NCI-H2227 (cell line): ENCODE data around the gene PSMA5.
"Not testable (repeated sequence)": the region's sequence is repeated elsewhere in the genome, so short reads cannot be mapped to it uniquely, and the experiment has no call there.

Experiments
- DNase-seq: peaks from one replicate; lab custom pipeline; 2025; ENCODE audit not compliant: unreplicated experiment; lab: John Stamatoyannopoulos, UW

PSMA5 gene

DNA sequence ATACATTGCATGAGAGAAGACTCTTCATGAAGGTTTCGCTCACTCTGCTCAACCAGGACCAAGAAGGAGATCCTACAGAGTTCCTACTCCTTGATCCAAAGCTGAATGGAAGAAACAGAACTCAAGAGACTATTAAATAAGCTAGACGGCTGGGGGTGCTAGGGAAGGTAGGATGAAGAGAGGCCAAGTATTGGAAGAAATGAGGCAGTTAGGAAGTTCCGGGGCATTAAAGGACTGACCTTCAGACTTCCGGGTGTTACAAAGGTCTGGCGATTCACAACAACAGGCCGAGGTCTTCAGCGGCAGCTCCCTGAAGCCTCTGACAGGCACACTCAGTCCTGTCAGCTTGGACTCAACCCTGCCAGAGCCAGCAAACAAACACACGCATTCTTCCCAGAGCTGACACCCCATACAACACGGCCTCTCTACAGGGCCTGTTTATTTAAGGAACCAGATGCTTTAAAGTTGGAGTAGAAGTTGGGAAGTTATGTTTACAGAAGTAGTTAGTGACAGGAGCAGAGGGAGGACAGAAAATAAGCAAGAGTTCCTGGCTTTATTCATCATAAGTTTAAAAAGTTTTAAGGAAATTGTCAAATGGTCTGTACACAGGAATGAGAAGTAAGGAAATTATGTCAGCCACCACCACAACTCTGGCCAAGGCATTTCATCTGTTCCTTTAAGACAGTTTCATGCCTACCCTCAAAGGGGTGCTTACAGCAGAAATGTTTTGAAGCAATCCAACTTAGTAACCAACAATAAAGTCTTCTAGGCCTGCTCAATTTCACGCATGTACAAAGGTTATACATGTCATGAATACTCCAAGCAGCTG, 33.2 kb downstream of the PSMA5 start:
- no peak for DNase-seq

DNA sequence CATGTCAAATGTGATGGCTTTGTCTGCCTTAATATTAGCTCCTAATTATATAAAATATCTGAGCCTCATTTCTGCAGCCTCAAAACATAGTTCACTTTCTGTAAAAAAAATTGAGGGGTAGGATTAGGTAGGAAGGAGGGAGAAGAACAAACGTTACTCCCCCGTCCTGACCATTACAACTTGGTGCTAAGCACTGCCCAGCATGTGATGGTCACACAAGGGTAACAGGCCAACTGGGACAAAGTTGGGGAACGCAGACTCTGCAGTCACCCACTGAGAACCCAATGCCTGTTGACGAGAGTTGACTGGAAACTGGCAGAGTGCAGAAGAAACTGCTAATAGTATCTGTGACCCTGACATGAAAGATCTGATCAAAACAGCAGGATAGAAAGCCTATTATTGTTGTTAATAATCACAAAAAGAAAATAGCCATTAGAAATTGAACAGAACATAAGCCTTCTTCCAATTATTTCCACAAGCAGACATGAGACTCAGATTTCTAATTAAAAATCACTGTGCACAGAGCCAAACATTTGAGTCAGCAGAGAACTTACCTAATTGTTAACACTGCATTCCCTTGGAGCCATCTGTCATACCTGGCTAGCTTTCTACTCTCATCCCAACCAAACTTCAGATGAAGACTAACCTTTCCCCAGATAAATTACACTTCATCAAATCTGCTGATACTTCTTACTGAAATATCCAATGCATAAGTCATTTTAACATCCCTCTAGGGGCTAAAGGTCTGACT, 34.0 kb downstream of the PSMA5 start:
- DNase-seq, result no peak

DNA sequence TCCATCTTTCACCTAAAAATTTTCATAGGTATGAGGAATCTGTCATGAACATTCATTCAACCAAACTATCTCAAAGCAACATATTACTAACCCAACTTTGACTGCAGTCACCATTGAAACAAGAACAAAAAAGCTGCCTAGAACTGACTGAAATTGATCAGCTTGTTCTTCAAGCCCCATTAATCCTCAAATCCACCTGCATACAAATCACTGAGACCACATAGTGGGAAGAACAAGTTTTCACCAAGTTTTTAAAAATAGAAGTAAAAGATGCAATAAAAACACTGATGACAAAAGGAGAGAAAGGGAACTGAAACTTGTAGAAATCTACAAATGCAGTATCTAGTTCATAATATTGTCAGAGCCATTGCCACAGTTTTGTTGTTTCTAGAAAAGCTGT, 34.6 kb downstream of the PSMA5 start:
- no peak for DNase-seq

DNA sequence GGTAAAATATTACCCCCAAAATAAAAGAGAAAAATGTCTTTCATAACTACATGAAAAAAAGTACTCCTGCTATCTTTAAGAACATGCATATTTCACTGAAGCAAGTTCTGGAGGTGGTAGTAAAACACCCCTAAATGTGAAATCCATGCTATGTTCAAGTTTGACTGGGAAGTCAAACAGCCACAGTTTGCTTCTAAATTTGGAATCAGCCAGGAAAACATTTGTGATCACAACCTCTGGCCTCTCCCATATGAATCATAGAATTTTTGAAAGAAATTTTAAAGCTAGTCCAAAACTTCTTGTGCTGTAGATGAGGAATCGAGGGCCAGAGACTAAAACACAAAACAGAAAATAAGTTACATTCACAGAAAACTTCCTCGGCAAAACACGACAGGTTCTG, 35.1 kb downstream of the PSMA5 start:
- DNase-seq, result no peak

DNA sequence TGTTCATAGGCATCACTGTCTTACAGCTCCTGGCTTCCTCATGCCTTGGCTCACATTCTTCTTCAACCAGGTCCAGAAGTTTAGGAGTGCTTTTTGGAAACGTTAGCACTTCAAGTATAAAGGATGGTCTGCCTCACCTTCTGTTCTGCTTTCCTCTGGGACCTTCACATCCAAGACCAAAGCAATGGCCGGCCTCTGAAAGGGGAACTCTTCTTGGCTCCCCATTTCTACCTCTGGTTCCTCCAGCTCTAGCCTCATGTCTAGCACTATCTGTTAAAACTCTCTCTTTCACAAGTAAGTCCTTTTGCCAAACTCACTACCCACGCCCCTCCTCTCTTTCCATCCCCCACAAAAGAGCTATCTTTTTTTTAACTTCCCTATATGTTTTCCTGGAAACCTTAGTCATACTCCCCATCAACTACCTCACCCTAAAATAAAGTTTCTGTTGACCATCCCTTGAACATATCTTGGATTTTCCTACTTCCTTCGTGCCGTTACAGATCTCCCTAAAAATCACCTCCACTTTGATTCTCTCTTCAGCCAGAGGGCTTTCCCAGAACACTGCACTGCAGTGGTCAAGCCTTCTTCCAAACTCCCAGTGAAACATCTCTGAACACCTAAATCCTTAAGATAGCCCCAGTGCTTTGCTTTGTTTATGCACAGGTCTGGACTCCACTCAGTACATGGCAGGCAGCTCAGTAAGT, 36.5 kb downstream of the PSMA5 start:
- no peak for DNase-seq

DNA sequence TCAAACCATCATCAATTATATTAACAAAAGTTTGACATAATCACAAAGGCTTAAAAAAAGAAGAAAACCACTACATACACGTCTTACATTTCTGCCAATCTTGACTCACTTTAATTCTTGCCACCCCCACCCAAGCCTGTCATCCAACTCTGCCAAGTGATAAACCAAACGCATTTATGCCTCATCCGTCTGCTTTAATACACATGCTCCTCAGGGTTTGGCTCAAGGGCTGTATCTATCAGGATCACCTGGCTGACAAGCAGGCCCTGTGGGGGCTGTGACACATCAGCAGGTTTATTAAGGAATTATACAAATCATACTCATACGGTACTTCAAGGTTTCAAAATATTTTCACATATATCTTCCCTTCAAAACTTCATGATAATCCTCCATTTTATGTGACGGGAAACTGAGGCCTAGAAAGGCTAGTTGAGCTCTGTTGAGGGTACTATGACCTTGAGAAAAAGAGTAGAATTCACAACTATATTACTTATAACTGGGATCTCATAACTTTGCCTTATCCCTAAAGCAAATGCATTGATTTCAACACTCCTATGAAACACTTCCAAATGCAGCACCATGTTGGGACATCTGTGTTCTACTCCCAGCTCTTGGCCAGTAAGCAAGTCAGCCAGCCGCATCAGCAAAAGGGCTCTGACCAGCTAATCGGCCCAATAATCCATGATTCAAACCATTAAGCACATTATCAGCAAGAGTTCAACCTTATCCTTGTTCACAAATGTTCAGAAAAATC, 37.2 kb downstream of the PSMA5 start:
- DNase-seq, result no peak

DNA sequence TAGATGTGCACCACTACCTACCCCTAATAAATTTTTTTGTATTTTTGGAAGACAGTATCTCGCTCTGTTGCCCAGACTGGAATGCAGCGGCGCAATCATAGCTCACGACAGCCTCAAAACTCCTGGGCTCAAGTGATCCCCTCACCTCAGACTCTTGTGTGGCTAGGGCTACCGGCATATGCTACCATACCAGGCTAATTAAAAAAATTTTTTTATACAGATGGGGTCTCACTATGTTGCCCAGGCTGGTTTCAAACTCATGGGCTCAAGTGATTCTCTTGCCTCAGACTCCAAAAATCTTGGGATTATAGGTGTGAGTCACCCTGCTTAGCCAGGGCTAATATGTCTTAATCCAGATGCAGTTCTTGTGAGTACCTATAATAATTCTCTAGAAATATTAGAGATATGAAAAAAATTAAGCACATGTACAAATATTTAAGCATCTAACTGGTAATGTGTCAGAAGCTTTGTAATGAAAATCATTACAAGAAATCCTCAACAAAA, 38.0 kb downstream of the PSMA5 start:
- DNase-seq, result no peak

DNA sequence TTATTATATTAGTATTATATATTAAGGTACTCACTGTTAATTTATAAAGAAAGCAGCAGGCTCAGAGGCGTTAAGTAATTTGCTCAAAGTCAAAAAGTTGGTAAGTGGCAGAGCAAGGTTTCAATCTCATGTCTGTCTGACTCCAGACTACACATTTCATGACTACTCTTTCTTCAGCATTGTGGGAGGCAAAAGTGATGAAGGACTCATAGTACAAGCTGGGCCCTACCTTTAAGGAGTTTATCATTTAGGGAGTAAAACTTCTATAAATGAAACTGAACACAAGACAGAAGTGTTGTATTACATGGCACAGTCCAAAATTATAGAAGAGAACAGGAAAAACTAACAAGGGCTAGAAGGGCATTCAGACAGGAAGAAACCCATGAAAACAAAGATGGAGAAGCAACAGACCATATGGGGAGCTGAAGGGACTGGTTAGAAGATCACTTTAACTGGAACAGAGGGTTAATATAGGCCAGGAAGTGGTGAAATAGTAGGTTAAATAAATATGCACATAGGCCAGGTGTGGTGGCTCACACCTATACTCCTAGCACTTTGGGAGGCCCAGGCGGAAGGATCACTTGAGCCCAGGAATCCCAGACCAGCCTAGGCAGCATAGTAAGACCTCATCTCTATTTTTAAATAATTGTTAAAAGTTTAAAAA, 40.1 kb downstream of the PSMA5 start:
- DNase-seq, result no peak

DNA sequence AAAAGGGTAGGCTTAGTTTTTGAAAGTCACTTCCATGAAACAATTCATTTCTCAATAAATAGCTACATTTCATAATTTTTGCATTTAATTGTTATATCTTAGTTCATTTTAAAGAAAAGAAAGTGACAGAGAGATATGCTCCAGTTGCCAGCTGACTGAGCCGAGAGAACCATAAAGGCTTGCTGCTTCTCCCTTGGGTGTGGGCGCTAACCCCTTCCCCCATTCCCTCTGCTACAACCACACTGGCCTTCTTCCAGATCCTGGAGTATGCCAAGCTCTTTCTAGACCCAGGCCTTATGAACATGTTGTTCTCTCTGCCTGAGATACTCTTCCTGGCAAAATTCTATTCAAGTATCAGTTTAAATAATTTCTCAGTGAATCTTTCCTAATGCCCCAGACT, 40.8 kb downstream of the PSMA5 start:
- DNase-seq, result no peak

DNA sequence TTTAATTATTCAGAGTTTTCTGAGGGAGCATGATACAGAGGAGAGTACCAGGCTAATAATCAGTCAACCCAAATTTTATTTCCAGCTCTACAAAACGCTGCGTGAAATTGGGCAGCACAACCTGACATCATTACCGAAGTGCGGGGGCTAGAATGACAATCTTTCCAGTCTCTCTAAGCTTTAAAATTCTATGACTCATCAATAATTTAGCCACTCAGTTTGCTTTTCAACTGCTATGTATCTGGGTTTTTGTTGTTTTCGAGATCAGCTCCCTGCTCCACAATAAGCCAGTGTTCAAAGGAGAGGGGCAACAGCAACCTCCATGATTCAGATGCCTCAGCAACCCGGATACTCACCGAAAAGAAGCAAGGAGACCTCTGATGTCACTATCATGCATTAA, 42.4 kb downstream of the PSMA5 start:
- DNase-seq, result no peak

DNA sequence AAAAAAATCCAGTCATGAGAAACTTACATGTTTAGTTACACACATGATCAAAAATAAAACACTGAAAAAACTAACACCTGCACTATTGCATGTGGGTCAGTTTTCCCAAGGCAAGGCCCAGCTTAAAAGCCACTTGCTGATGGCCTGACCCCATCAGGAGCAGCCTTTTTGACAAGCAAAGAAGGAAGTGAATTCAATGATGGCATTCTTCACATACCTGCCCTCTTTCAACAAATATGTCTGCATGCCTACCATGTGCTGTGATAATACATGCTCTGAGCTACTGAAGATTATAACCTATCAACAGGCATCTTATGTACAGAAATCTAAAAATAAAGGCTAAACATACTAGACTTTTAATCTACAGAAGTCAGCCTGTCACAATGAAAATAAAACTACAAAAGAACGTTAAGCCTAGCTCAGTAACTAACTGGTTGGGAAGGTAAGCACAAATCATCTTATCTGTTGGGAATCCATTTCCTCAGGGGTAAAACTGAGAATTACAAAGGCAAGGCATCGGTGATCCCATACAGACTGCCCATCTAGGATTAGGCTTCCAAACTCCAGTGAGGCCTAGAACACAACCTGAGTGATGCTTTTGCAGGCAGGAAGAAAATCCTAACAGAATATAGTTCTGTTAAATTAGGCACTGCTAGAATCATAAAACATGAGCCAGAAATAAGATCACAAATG, 43.0 kb downstream of the PSMA5 start:
- no peak for DNase-seq

DNA sequence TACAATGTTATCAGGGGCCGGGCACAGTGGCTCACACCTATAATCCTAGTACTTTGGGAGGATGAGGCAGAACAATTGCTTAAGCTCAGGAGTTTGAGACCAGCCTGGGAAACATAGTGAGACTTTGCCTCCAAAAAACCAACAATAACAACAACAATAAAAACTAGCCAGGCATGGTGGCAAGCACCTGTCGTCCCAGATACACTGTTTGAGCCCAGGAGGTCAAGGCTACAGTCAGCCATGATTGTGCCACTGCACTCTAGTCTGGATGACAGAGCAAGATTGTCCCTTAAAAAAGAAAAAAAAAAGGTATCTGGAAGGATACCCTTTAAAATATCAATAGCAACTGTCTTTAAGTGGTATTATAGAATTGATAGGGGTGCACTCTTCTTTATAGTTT, 44.7 kb downstream of the PSMA5 start:
- DNase-seq, result no peak

DNA sequence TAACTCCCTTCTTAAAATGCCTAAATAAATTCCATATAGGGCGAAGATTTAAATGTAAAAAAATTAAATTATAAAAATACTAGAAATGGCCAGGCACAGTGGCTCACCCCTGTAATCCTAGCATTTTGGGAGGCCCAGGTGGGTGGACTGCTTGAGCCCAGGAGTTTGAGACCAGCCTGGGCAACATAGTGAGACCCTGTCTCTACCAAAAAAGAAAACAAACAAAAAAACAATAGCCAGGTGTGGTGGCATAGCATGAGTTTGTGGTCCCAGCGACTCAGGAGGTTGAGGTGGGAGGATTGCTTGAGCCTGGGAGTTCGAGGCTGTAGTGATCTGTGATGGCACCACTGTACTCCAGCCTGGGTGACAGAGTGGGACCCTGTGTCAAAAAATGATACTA, 46.3 kb downstream of the PSMA5 start:
- no peak for DNase-seq

DNA sequence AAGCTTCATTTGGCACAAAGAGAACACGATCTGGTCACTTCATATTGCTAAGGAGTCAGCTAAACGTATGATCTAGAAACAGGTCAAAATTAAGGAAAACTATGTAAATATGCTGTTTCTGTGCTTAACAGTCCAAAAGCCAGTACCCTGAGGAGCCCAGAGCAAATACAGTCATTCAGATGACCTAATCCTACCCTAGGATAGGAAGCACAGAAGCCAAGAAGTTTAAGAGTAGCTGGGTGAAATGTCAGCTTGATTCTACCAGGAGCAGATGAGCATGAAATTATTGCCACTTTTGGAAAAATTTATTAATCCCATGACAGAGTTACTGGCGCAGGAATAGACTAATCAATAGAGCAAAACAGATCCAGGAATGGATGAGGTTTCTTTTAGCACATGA, 46.8 kb downstream of the PSMA5 start:
- no peak for DNase-seq

DNA sequence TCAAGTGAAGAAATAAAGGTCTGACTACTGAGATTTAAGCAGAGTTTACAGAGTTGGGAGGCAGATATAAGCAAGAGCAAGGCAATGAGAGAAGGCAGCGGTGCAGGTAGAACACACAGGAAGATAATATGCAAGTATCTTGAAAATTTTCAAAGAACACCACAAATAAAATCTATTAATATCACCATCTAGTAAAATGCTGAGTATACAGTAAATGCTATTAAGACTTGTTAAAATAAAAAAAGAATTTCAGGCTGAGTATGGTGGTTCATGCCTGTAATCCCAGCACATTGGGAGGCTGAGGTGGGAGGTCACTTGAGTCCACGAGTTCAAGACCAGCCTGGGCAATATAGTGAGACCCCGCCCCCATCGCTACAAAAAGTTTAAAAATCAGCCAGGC, 48.5 kb downstream of the PSMA5 start:
- DNase-seq, result no peak

DNA sequence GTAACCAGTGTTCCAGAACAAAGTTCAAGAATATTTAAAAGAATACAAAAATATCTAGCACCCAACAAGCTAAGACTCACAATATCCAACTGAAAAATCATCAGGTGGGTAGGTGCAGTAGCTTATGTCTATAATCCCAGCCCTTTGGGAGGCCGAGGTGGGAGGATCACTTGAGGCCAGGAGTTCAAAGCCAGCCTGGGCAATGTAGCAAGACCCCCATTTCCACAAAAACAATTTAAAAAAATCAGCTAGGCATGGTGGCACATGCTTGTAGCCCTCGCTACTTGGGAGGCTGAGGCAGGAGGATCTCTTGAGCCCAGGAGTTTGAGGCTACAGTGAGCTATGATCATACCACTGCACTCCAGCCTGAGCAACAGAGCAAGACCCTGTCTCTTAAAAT, 52.6 kb downstream of the PSMA5 start:
- DNase-seq, result not testable (repeated sequence)

DNA sequence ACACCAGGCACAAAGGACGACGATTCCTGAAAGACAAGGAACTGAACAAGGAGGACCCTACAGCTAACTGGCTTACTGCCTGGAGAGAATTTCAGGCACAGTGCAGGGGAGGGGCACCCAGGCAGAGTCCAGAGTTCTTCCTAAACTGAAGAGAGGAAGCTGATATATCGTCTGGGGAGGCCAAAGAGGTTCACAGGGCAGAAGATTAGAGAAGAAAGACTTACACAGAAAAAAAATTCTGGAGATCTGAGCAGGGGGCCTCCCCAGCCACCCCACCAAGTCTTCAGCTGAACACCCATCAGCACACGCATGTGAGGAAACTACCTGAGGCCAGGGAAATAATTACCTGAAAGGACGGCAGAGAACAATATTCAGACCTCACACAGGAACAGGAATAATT, 53.1 kb downstream of the PSMA5 start:
- no peak for DNase-seq

DNA sequence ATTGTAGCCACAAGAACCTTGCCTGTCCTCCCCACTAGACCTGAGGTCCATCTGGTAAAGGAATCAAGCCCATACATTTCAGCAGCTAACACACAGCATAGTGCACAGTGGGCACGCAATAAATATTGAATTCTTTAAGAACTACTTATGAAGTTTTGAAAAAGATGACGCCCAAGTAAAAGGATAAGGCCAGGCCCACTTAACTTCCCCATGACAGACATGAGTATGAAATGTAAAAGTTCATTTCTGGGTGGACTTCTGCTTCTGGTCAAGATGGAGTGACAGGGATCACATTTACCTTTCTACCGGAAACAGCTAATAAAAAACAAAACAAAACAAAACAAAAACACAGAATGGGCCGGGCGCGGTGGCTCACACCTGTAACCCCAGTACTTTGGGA, 54.0 kb downstream of the PSMA5 start:
- no peak for DNase-seq

DNA sequence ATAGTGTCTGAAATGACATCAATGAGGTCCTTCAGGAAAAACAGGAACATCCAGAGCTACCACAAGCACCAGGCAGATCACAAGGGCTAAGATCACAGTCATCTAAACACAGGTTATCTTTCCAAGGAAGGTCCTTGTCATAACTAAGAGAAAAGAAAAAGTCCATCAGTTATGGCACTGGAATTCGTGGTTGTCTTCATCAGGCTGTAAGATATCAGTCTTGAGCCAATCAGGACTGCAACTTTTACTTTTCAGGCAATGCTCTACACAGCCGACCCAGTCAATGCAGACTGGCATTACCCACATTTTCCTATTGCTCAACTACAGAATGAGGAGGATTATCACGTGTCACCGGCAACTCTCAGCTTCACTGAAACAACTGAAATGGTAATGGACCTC, 54.9 kb downstream of the PSMA5 start:
- DNase-seq, result no peak
